Measurements from ENCODE around the gene PBLD. TPM values are rescaled to one million over a fixed set of nuclear protein-coding genes. Genes with fewer than 3 reads are reported as not detected.

PBLD gene
- total and polyA plus RNA-seq, 9 of the 15 experiments (the other 6 are each of a cell fraction or from before 2014, with no cell fraction given): 1.2 to 4.3 (median 2.5) TPM

DNA sequence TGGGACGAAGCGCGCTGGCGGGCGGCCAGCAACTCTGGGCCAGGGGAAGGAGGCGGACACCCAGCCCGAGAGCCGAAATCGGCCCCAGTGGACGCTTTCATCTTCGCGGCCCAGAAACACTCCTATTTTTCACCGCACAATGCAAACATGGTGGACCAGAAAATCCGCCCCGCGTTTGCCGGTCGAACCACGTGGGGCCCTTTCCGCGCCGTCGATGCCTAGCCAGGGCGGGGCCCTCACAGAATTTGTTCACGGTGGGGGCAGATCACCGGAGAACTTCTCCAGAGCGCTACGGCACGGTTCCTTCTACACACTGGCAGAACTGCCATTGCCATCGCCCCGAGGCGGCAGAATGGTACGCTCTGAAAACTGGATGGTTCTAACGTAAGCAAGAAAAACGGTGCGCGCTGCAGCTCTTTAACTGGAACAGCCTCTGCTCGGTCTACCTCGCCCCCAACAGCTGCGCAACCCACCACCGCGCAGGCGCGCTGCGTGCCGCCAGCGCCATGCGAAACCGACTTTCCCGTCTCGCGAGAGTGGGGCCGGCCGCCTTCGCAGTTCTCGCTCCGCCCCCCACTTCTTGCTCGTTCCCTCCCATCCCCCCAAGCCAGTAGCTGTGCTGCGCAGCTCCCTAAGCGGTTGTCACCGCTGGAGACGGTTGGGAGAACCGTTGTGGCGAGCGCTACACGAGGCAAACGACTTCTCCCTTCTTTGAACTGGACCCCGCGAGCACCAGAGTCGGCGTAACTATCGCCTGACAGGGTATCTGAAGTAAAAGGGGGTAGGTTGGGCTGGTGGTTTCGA is 1.1 kb downstream of the PBLD start, which contains the start of gene HNRNPH3 (continued):
- TF ChIP-seq MYC (IDR thresholded peaks at IDR 0.05; ENCODE audit: low read depth, low read length) (peak; percentile 93), MYC (CRISPR knock-in tag; IDR thresholded peaks at IDR 0.05; ENCODE audit: borderline replicate concordance, low read depth) (peak; percentile 97), NR3C1 (CRISPR knock-in tag; IDR thresholded peaks at IDR 0.05) (peak; percentile 82; the same call in 1 of the 2 replicates), MXI1 (IDR thresholded peaks at IDR 0.05; ENCODE audit: low read depth, low read length) (peak; percentile 76; the same call in 1 of the 2 replicates), NR1H2 (CRISPR knock-in tag; IDR thresholded peaks at IDR 0.05) (peak; percentile 89; the same call in 1 of the 2 replicates), HDAC3 (IDR thresholded peaks at IDR 0.05; ENCODE audit: borderline replicate concordance, partially characterized antibody) (peak; percentile 51), CEBPB (tag; IDR thresholded peaks at IDR 0.05) (peak; percentile 89), ELF4 (CRISPR knock-in tag; IDR thresholded peaks at IDR 0.05) (0 out of 2 replicates have a peak, but pooled peaks have one; percentile 64), ZNF311 (CRISPR knock-in tag; IDR thresholded peaks at IDR 0.05) (no peak; the same call in 1 of the 2 replicates), ZNF384 (IDR thresholded peaks at IDR 0.05; ENCODE audit: low read depth, low read length) (no peak), PPARD (CRISPR knock-in tag; IDR thresholded peaks at IDR 0.05) (no peak), KAT2B (IDR thresholded peaks at IDR 0.05; ENCODE audit: low read depth, low read length) (no peak), DMBX1 (CRISPR knock-in tag; IDR thresholded peaks at IDR 0.05; ENCODE audit: borderline replicate concordance) (peak; percentile 35; the same call in 1 of the 2 replicates)
- TF ChIP-seq, protein P1, sequence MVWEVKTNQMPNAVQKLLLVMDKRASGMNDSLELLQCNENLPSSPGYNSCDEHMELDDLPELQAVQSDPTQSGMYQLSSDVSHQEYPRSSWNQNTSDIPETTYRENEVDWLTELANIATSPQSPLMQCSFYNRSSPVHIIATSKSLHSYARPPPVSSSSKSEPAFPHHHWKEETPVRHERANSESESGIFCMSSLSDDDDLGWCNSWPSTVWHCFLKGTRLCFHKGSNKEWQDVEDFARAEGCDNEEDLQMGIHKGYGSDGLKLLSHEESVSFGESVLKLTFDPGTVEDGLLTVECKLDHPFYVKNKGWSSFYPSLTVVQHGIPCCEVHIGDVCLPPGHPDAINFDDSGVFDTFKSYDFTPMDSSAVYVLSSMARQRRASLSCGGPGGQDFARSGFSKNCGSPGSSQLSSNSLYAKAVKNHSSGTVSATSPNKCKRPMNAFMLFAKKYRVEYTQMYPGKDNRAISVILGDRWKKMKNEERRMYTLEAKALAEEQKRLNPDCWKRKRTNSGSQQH (CRISPR knock-in tag; IDR thresholded peaks at IDR 0.05): peak; percentile 73
- TF ChIP-seq, protein P2, sequence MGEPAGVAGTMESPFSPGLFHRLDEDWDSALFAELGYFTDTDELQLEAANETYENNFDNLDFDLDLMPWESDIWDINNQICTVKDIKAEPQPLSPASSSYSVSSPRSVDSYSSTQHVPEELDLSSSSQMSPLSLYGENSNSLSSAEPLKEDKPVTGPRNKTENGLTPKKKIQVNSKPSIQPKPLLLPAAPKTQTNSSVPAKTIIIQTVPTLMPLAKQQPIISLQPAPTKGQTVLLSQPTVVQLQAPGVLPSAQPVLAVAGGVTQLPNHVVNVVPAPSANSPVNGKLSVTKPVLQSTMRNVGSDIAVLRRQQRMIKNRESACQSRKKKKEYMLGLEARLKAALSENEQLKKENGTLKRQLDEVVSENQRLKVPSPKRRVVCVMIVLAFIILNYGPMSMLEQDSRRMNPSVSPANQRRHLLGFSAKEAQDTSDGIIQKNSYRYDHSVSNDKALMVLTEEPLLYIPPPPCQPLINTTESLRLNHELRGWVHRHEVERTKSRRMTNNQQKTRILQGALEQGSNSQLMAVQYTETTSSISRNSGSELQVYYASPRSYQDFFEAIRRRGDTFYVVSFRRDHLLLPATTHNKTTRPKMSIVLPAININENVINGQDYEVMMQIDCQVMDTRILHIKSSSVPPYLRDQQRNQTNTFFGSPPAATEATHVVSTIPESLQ (CRISPR knock-in tag; IDR thresholded peaks at IDR 0.05): peak; percentile 81
- TF ChIP-seq, protein P3, sequence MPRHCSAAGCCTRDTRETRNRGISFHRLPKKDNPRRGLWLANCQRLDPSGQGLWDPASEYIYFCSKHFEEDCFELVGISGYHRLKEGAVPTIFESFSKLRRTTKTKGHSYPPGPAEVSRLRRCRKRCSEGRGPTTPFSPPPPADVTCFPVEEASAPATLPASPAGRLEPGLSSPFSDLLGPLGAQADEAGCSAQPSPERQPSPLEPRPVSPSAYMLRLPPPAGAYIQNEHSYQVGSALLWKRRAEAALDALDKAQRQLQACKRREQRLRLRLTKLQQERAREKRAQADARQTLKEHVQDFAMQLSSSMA (CRISPR knock-in tag; IDR thresholded peaks at IDR 0.05): no peak; the same call in 1 of the 2 replicates
- TF ChIP-seq, protein P4, sequence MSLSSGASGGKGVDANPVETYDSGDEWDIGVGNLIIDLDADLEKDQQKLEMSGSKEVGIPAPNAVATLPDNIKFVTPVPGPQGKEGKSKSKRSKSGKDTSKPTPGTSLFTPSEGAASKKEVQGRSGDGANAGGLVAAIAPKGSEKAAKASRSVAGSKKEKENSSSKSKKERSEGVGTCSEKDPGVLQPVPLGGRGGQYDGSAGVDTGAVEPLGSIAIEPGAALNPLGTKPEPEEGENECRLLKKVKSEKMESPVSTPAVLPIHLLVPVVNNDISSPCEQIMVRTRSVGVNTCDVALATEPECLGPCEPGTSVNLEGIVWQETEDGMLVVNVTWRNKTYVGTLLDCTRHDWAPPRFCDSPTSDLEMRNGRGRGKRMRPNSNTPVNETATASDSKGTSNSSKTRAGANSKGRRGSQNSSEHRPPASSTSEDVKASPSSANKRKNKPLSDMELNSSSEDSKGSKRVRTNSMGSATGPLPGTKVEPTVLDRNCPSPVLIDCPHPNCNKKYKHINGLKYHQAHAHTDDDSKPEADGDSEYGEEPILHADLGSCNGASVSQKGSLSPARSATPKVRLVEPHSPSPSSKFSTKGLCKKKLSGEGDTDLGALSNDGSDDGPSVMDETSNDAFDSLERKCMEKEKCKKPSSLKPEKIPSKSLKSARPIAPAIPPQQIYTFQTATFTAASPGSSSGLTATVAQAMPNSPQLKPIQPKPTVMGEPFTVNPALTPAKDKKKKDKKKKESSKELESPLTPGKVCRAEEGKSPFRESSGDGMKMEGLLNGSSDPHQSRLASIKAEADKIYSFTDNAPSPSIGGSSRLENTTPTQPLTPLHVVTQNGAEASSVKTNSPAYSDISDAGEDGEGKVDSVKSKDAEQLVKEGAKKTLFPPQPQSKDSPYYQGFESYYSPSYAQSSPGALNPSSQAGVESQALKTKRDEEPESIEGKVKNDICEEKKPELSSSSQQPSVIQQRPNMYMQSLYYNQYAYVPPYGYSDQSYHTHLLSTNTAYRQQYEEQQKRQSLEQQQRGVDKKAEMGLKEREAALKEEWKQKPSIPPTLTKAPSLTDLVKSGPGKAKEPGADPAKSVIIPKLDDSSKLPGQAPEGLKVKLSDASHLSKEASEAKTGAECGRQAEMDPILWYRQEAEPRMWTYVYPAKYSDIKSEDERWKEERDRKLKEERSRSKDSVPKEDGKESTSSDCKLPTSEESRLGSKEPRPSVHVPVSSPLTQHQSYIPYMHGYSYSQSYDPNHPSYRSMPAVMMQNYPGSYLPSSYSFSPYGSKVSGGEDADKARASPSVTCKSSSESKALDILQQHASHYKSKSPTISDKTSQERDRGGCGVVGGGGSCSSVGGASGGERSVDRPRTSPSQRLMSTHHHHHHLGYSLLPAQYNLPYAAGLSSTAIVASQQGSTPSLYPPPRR (CRISPR knock-in tag; IDR thresholded peaks at IDR 0.05; ENCODE audit: borderline replicate concordance): no peak
